Naive B cell (primary cell): ENCODE data around the gene TTC19. TPM values are rescaled to one million over a fixed set of nuclear protein-coding genes. Genes with fewer than 3 reads are reported as not detected.

ENCODE experiments used
- ATAC-seq, 2 donors: fragments of 150-1000 bp; cut with Tn5 transposase; 2 replicates each; pipeline ENCODE4 v1.10.0; 2021; ENCODE audit warnings: low read depth in 2 of 2, mild to moderate bottlenecking in 2 of 2, moderate library complexity in 2 of 2
- DNase-seq: peaks from one replicate; pipeline ENCODE4 v3.0.0; 2022
- H3K27ac Mint-ChIP-seq, 6 donors: one replicate each; pipeline ENCODE4 v1.8.0; 2020 to 2022; ENCODE audit warnings: mild to moderate bottlenecking in 6 of 6, mixed read lengths in 6 of 6, moderate library complexity in 5 of 6, inconsistent platforms in 2 of 6
- H3K27me3 Mint-ChIP-seq, 3 donors: one replicate each; pipeline ENCODE4 v1.8.0; 2021 to 2022; ENCODE audit warnings: mixed read lengths in 3 of 3, mild to moderate bottlenecking in 1 of 3
- H3K36me3 Mint-ChIP-seq, 2 donors: one replicate each; pipeline ENCODE4 v1.8.0; 2020 to 2022; ENCODE audit warnings: mixed read lengths in 2 of 2, inconsistent platforms in 1 of 2, mild to moderate bottlenecking in 1 of 2
- H3K4me1 Mint-ChIP-seq, 3 donors: one replicate each; pipeline ENCODE4 v1.8.0; 2020 to 2022; ENCODE audit warnings: mixed read lengths in 3 of 3, inconsistent platforms in 1 of 3, mild to moderate bottlenecking in 1 of 3, moderate library complexity in 1 of 3
- H3K4me3 Mint-ChIP-seq, 8 donors: one replicate each; pipeline ENCODE4 v1.8.0; 2020 to 2022; ENCODE audit warnings: mild to moderate bottlenecking in 8 of 8, mixed read lengths in 8 of 8, moderate library complexity in 8 of 8, inconsistent platforms in 2 of 8
- H3K9me3 Mint-ChIP-seq, 7 donors: one replicate each; pipeline ENCODE4 v1.8.0; 2020 to 2022; ENCODE audit warnings: mixed read lengths in 7 of 7, mild to moderate bottlenecking in 5 of 7, inconsistent platforms in 2 of 7, moderate library complexity in 1 of 7
- polyA plus RNA-seq, 6 donors: library from polyadenylated mRNA; unstranded; fragments of 300-500 nt; fragmentation: Illumina TruSeq; gene quantifications; one replicate each; pipeline ENCODE4 v1.2.3, GENCODE V29; 2021; ENCODE audit warnings: low read depth in 6 of 6

The TTC19 gene
- 10 to 100 TPM; 35.1 to 49.5 (median 37.4) TPM for polyA plus RNA-seq

- Mint-ChIP-seq H3K27ac (peak within 1 kb of the TSS; percentile 94 to 99 (median 96)), H3K36me3 (peaks cover 5 to 10% of the 10 kb centered on the region in 2 donors), H3K4me3 (peak within 1 kb of the TSS; percentile 77 to 99 (median 94)), H3K9me3 (no peaks in the 10 kb centered on the region), H3K27me3 (no peaks in the 10 kb centered on the region), H3K4me1 (peaks cover 28 to 47% (median 35%) of the 10 kb centered on the region in 3 donors)
- DNase-seq: peak; percentile 94
- ATAC-seq: peak; percentile 83
Measured at GRCh38 chr17:15999141-15999973, at the start of gene TTC19, which contains the start of gene ZSWIM7. Gene TTC19, plus strand, starts transcription at chr17:15999824. Its CDS starts 25 bp downstream, at chr17:15999849. Gene ZSWIM7, minus strand, starts transcription at chr17:15999704. Its CDS starts 110 bp downstream, at chr17:15999594.

GRCh38 chr17:15951368-15952047 lies 48.1 kb upstream of the TTC19 start:
- H3K4me1 Mint-ChIP-seq: no peaks in the 10 kb centered on the region
- H3K27ac Mint-ChIP-seq: no peak overlapping the region
- no peak for DNase-seq
- H3K4me3 Mint-ChIP-seq: no peak overlapping the region
- no peak for ATAC-seq
- H3K36me3 Mint-ChIP-seq: no peaks in the 10 kb centered on the region
- H3K27me3 Mint-ChIP-seq: peaks cover 10 to 11% (median 11%) of the 10 kb centered on the region in 3 donors
- H3K9me3 Mint-ChIP-seq: no peaks in the 10 kb centered on the region

- no peak for DNase-seq
- no peaks in the 10 kb centered on the region for H3K4me1 Mint-ChIP-seq
Measured at GRCh38 chr17:15952048-15952532, 47.5 kb upstream of the TTC19 start.

GRCh38 chr17:15952916-15953790 lies 46.5 kb upstream of the TTC19 start:
- no peaks in the 10 kb centered on the region for H3K4me1 Mint-ChIP-seq
- ATAC-seq (no peak), DNase-seq (no peak)
- H3K4me3 Mint-ChIP-seq: no peak overlapping the region
- no peaks in the 10 kb centered on the region for H3K36me3 Mint-ChIP-seq
- peaks cover 0 to 12% (median 3%) of the 10 kb centered on the region in 3 donors for H3K27me3 Mint-ChIP-seq
- peak overlapping the region in 1 of 6 donors; percentile 53 for H3K27ac Mint-ChIP-seq
- H3K9me3 Mint-ChIP-seq: no peaks in the 10 kb centered on the region

More at GRCh38 chr17:15952048-15952532, 47.5 kb upstream of the TTC19 start:
- H3K9me3 Mint-ChIP-seq: no peaks in the 10 kb centered on the region
- H3K4me3 Mint-ChIP-seq: no peak overlapping the region
- ATAC-seq: no peak
- H3K27me3 Mint-ChIP-seq: peaks cover 4 to 11% (median 5%) of the 10 kb centered on the region in 3 donors
- H3K27ac Mint-ChIP-seq: no peak overlapping the region
- H3K36me3 Mint-ChIP-seq: no peaks in the 10 kb centered on the region

GRCh38 chr17:15954222-15954621 lies 45.4 kb upstream of the TTC19 start:
- no peak overlapping the region for H3K27ac Mint-ChIP-seq
- ATAC-seq (no peak), DNase-seq (no peak)
- H3K4me1 Mint-ChIP-seq: no peaks in the 10 kb centered on the region
- no peaks in the 10 kb centered on the region for H3K36me3 Mint-ChIP-seq
- no peaks in the 10 kb centered on the region for H3K9me3 Mint-ChIP-seq
- peaks cover 0 to 21% (median 13%) of the 10 kb centered on the region in 3 donors for H3K27me3 Mint-ChIP-seq
- H3K4me3 Mint-ChIP-seq: no peak overlapping the region

- no peaks in the 10 kb centered on the region for H3K36me3 Mint-ChIP-seq
- H3K9me3 Mint-ChIP-seq: no peaks in the 10 kb centered on the region
- no peaks in the 10 kb centered on the region for H3K4me1 Mint-ChIP-seq
Measured at GRCh38 chr17:15955793-15956541, 43.7 kb upstream of the TTC19 start.

GRCh38 chr17:15957206-15957605 lies 42.4 kb upstream of the TTC19 start:
- ATAC-seq: no peak
- no peaks in the 10 kb centered on the region for H3K36me3 Mint-ChIP-seq

More at GRCh38 chr17:15955793-15956541, 43.7 kb upstream of the TTC19 start:
- Mint-ChIP-seq H3K27ac (peak overlapping the region in 1 of 6 donors; percentile 12), H3K27me3 (peaks cover 0 to 21% (median 13%) of the 10 kb centered on the region in 3 donors), H3K4me3 (no peak overlapping the region)
- ATAC-seq (no peak), DNase-seq (no peak)

GRCh38 chr17:15957608-15958307 lies 41.9 kb upstream of the TTC19 start:
- no peaks in the 10 kb centered on the region for H3K36me3 Mint-ChIP-seq
- no peak overlapping the region for H3K4me3 Mint-ChIP-seq
- peaks cover 0 to 21% (median 13%) of the 10 kb centered on the region in 3 donors for H3K27me3 Mint-ChIP-seq
- no peaks in the 10 kb centered on the region for H3K4me1 Mint-ChIP-seq
- DNase-seq (no peak), ATAC-seq (no peak)
- H3K27ac Mint-ChIP-seq: no peak overlapping the region
- H3K9me3 Mint-ChIP-seq: no peaks in the 10 kb centered on the region

More at GRCh38 chr17:15957206-15957605, 42.4 kb upstream of the TTC19 start:
- H3K4me3 Mint-ChIP-seq: no peak overlapping the region
- H3K9me3 Mint-ChIP-seq: no peaks in the 10 kb centered on the region
- H3K27me3 Mint-ChIP-seq: peaks cover 0 to 21% (median 13%) of the 10 kb centered on the region in 3 donors
- peak overlapping the region in 1 of 6 donors; percentile 33 for H3K27ac Mint-ChIP-seq
- H3K4me1 Mint-ChIP-seq: no peaks in the 10 kb centered on the region
- DNase-seq: no peak

GRCh38 chr17:15958484-15958854 lies 41.2 kb upstream of the TTC19 start:
- no peak overlapping the region for H3K27ac Mint-ChIP-seq
- peak overlapping the region in 1 of 8 donors; percentile 36 for H3K4me3 Mint-ChIP-seq
- H3K4me1 Mint-ChIP-seq: no peaks in the 10 kb centered on the region
- H3K36me3 Mint-ChIP-seq: no peaks in the 10 kb centered on the region
- peaks cover 0 to 21% (median 13%) of the 10 kb centered on the region in 3 donors for H3K27me3 Mint-ChIP-seq
- DNase-seq (no peak), ATAC-seq (no peak)
- no peaks in the 10 kb centered on the region for H3K9me3 Mint-ChIP-seq

- peaks cover 5 to 13% (median 8%) of the 10 kb centered on the region in 3 donors for H3K4me1 Mint-ChIP-seq
- ATAC-seq (no peak), DNase-seq (no peak)
- H3K4me3 Mint-ChIP-seq: no peak overlapping the region
- H3K27ac Mint-ChIP-seq: no peak overlapping the region
- no peaks in the 10 kb centered on the region for H3K36me3 Mint-ChIP-seq
- H3K27me3 Mint-ChIP-seq: peaks cover 8 to 25% (median 14%) of the 10 kb centered on the region in 3 donors
- H3K9me3 Mint-ChIP-seq: no peaks in the 10 kb centered on the region
Measured at GRCh38 chr17:15963670-15964110, 35.9 kb upstream of the TTC19 start.

GRCh38 chr17:15965528-15965927 lies 34.1 kb upstream of the TTC19 start:
- Mint-ChIP-seq H3K9me3 (no peaks in the 10 kb centered on the region), H3K36me3 (no peaks in the 10 kb centered on the region), H3K27ac (peak overlapping the region in 2 of 6 donors; percentile 57), H3K27me3 (peaks cover 11 to 36% (median 11%) of the 10 kb centered on the region in 3 donors), H3K4me3 (no peak overlapping the region), H3K4me1 (peaks cover 5 to 13% (median 10%) of the 10 kb centered on the region in 3 donors)
- ATAC-seq: no peak
- no peak for DNase-seq
